Smooth muscle cell (in vitro differentiated cells): ENCODE results near the gene MYL7. TPM values are rescaled to one million over a fixed set of nuclear protein-coding genes. Genes with fewer than 3 reads are reported as not detected.

Experiments used
- DNase-seq: peaks from one replicate; lab custom pipeline; 2025; ENCODE audit not compliant: unreplicated experiment; lab: John Stamatoyannopoulos, UW
- H2AFZ ChIP-seq: fragments of 200-600 bp; sonication (generic); 2 replicates; pipeline ENCODE4 v1.6.0; 2016; ENCODE audit warnings: antibody characterized with exemption, low read depth, mild to moderate bottlenecking
- H3F3A ChIP-seq: fragments of 200-600 bp; sonication (generic); 2 replicates; pipeline ENCODE4 v1.6.0; 2017; ENCODE audit warnings: antibody characterized with exemption, low read depth
- H3K27ac ChIP-seq: fragments of 200-600 bp; sonication (generic); 2 replicates; pipeline ENCODE4 v1.5.1; 2016; ENCODE audit warnings: low read depth, mild to moderate bottlenecking
- H3K27me3 ChIP-seq: fragments of 200-600 bp; sonication (generic); 2 replicates; pipeline ENCODE4 v1.6.1; 2016; ENCODE audit warnings: low read depth, mild to moderate bottlenecking
- H3K36me3 ChIP-seq: fragments of 200-600 bp; sonication (generic); 2 replicates; pipeline ENCODE4 v1.5.1; 2016; ENCODE audit warnings: low read depth
- H3K4me1 ChIP-seq: fragments of 200-600 bp; sonication (generic); 2 replicates; pipeline ENCODE4 v1.5.1; 2016; ENCODE audit warnings: low read depth
- H3K4me2 ChIP-seq: fragments of 200-600 bp; sonication (generic); 2 replicates; pipeline ENCODE4 v1.6.0; 2016; ENCODE audit warnings: mild to moderate bottlenecking
- H3K4me3 ChIP-seq: fragments of 200-600 bp; sonication (generic); 2 replicates; pipeline ENCODE4 v1.5.1; 2016; ENCODE audit warnings: mild to moderate bottlenecking
- H3K79me2 ChIP-seq: fragments of 200-600 bp; sonication (generic); 2 replicates; pipeline ENCODE4 v1.6.0; 2016; ENCODE audit warnings: low read depth, mild to moderate bottlenecking
- H3K9ac ChIP-seq: fragments of 200-600 bp; sonication (generic); 2 replicates; pipeline ENCODE4 v1.6.0; 2016; ENCODE audit warnings: low read depth
- H3K9me3 ChIP-seq: fragments of 200-600 bp; sonication (generic); replicated peaks from 2 replicates; pipeline ENCODE4 v1.5.1; 2016; ENCODE audit warnings: low read depth
- H4K20me1 ChIP-seq: fragments of 200-600 bp; sonication (generic); 2 replicates; pipeline ENCODE4 v1.6.0; 2016; ENCODE audit warnings: low read depth
- WGBS: methylation state at CpG from one replicate; pipeline ENCODE4 v1.1.7; 2016; ENCODE audit warnings: low lambda C conversion rate; 5-methylcytosine and 5-hydroxymethylcytosine counted together
- polyA plus RNA-seq: library from polyadenylated mRNA; unstranded; fragments of >200 nt; fragmentation: Nextera tagmentation; extraction: Ambion mirVana; gene quantifications from 2 replicates; pipeline ENCODE4 v1.2.1, GENCODE V29; 2016
- total RNA-seq: library from RNA; depleted of rRNA; stranded (reverse); fragments of >200 nt; gene quantifications from 2 replicates; pipeline ENCODE4 v1.2.3, GENCODE V29; 2014
- TF ChIP-seq, protein P1 (sequence below): fragments of 200-600 bp; sonication (generic); IDR thresholded peaks from 2 replicates; pipeline ENCODE4 v1.5.1; 2017; ENCODE audit warnings: borderline replicate concordance, mild to moderate bottlenecking, antibody characterized with exemption; ENCODE audit not compliant: insufficient read depth, poor library complexity, severe bottlenecking

Gene MYL7
- total and polyA plus RNA-seq, 2 experiments from 2014 or later = 35.8 to 95.1 TPM

GRCh38 chr7:44155191-44156185 lies 14.4 kb upstream of the MYL7 start:
- Histone ChIP-seq H3K36me3 (no peaks in the 10 kb centered on the region), H2AFZ (no peak overlapping the region), H3K79me2 (no peaks in the 10 kb centered on the region), H4K20me1 (no peaks in the 10 kb centered on the region), H3K27ac (no peak overlapping the region), H3K9me3 (no peaks in the 10 kb centered on the region), H3K9ac (no peak overlapping the region), H3K4me1 (no peaks in the 10 kb centered on the region), H3F3A (no peaks in the 10 kb centered on the region), H3K27me3 (no peaks in the 10 kb centered on the region), H3K4me2 (no peak overlapping the region), H3K4me3 (no peak overlapping the region)
- TF ChIP-seq, protein P1, sequence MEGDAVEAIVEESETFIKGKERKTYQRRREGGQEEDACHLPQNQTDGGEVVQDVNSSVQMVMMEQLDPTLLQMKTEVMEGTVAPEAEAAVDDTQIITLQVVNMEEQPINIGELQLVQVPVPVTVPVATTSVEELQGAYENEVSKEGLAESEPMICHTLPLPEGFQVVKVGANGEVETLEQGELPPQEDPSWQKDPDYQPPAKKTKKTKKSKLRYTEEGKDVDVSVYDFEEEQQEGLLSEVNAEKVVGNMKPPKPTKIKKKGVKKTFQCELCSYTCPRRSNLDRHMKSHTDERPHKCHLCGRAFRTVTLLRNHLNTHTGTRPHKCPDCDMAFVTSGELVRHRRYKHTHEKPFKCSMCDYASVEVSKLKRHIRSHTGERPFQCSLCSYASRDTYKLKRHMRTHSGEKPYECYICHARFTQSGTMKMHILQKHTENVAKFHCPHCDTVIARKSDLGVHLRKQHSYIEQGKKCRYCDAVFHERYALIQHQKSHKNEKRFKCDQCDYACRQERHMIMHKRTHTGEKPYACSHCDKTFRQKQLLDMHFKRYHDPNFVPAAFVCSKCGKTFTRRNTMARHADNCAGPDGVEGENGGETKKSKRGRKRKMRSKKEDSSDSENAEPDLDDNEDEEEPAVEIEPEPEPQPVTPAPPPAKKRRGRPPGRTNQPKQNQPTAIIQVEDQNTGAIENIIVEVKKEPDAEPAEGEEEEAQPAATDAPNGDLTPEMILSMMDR = no peak
- WGBS = 89% methylated on average over 8 of the region's 8 CpGs
- no peak for DNase-seq

DNA sequence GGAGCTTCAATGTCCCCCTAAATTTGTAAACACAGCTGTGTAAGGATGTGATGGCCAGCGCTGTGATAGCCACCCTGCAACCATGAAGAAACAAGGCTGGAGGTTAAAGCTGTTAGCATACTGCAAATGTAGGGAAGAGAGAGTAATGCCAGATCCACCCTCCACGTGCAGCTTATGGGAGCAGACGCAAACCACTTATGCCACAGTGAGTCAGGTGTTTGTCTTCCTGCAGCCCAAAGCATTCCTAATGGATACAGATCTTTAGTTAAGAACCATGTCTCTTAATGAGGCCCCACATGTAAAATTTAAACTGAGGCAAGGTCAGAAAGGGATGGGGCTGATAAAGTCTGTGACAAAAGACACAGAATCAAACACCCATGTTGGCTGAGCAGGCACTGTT lies 13.6 kb upstream of the MYL7 start:
- no peak for DNase-seq
- WGBS = 60% methylated on average over 3 of the region's 3 CpGs
- H3K4me2 ChIP-seq = no peak overlapping the region

DNA sequence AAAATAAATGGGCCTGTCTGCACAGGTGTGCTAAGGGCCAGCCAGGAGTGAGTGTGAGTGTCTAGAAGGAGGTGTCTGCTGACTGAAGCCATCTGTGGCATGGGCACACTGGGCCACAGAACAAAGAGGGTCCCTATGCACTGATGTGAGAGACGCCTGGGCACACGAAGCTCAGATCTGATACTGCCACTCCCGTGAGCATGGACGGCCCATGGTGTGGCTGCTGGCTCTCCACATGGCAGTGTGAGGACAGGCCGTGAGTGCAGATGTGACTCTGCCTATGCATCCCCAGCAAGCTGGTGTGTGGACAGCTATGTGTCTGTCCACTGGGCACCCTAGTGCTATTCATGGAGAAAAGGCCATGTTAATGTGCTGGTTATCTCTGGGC lies 12.8 kb upstream of the MYL7 start:
- 88% methylated on average over 5 of the region's 5 CpGs for WGBS
- no peak overlapping the region for H3K27ac ChIP-seq
- no peaks in the 10 kb centered on the region for H3K27me3 ChIP-seq
- H3K4me1 ChIP-seq = no peaks in the 10 kb centered on the region
- no peak overlapping the region for H3K4me2 ChIP-seq
- H2AFZ ChIP-seq = no peak overlapping the region
- H3K9me3 ChIP-seq = no peaks in the 10 kb centered on the region
- DNase-seq = no peak
- no peaks in the 10 kb centered on the region for H3K79me2 ChIP-seq
- no peak overlapping the region for H3K4me3 ChIP-seq
- no peak overlapping the region for H3K9ac ChIP-seq
- H3F3A ChIP-seq = no peaks in the 10 kb centered on the region
- H3K36me3 ChIP-seq = no peaks in the 10 kb centered on the region
- TF ChIP-seq, protein P1 = no peak
- H4K20me1 ChIP-seq = no peaks in the 10 kb centered on the region

More for the DNA sequence above, 13.6 kb upstream of the MYL7 start:
- Histone ChIP-seq H3K36me3 (no peaks in the 10 kb centered on the region), H3K4me1 (no peaks in the 10 kb centered on the region), H3K9ac (no peak overlapping the region), H3F3A (no peaks in the 10 kb centered on the region), H3K4me3 (no peak overlapping the region), H3K27me3 (no peaks in the 10 kb centered on the region), H3K27ac (no peak overlapping the region), H4K20me1 (no peaks in the 10 kb centered on the region), H3K79me2 (no peaks in the 10 kb centered on the region), H2AFZ (no peak overlapping the region), H3K9me3 (no peaks in the 10 kb centered on the region)
- TF ChIP-seq, protein P1 = no peak
